ENCODE measurements around the gene ZNF618. TPM values are rescaled to one million over a fixed set of nuclear protein-coding genes. Genes with fewer than 3 reads are reported as not detected.

ZNF618 gene
- polyA plus RNA-seq, 1 of the 3 experiments (the other 2 are of a cell fraction) = 6.2 TPM

GRCh38 chr9:113941526-113941925 is 65.4 kb downstream of the ZNF618 start (continued):
- TF ChIP-seq PBX3 (IDR thresholded peaks at IDR 0.05) (no peak), FOXM1 (IDR thresholded peaks at IDR 0.05; ENCODE audit: low read depth) (no peak), SMC3 (IDR thresholded peaks at IDR 0.05; ENCODE audit: low read depth, low read length) (no peak), MXI1 (IDR thresholded peaks at IDR 0.05; ENCODE audit: low read depth, low read length) (no peak), MAX (IDR thresholded peaks at IDR 0.05; ENCODE audit: low read depth) (no peak), FOXJ3 (CRISPR knock-in tag; IDR thresholded peaks at IDR 0.05) (no peak), NFIC (IDR thresholded peaks at IDR 0.05; ENCODE audit: borderline replicate concordance) (no peak)

- no peak overlapping the region for H2AFZ ChIP-seq (ENCODE audit: low read depth)
- H3K9me3 ChIP-seq = peaks cover 19% of the 10 kb centered on the region
- no peak overlapping the region for H3K27ac ChIP-seq (ENCODE audit: low read depth in 2 of 2, low read length in 1 of 2)
- ChIA-PET CTCF (interaction anchor here (0.6 kb wide), 1 partner anchor 20 kb away, joined by 3 read pairs; no protein-coding TSS in a partner anchor), POLR2A (no interaction called here)
- H3F3A ChIP-seq (replicated peaks; ENCODE audit: insufficient read depth) = peaks cover 5% of the 10 kb centered on the region
- no peaks in the 10 kb centered on the region for H3K27me3 ChIP-seq (ENCODE audit: insufficient read depth)
- H3K36me3 ChIP-seq (replicated peaks in 1 of 2; ENCODE audit: control insufficient read depth in 1 of 2, insufficient read depth in 2 of 2, low read length in 1 of 2) = peaks cover 5 to 20% of the 10 kb centered on the region in 2 experiments
- no peaks in the 10 kb centered on the region for H3K9me2 ChIP-seq
- DNase-seq = no peak
- no peak overlapping the region for H3K4me2 ChIP-seq
- H3K4me3 ChIP-seq (ENCODE audit: low read depth in 2 of 2, low read length in 1 of 2) = no peak overlapping the region
- peaks cover 2% of the 10 kb centered on the region; the same call in 1 of the 2 replicates for H4K20me1 ChIP-seq (ENCODE audit: insufficient read depth)
- 94% methylated on average over 13 of the region's 13 CpGs for WGBS (ENCODE audit: low lambda C conversion rate)
- TF ChIP-seq MXI1 (IDR thresholded peaks at IDR 0.05; ENCODE audit: low read depth, low read length) = no peak
- TF ChIP-seq SMC3 (IDR thresholded peaks at IDR 0.05; ENCODE audit: low read depth, low read length) = no peak
- no peak for TF ChIP-seq FOXM1 (IDR thresholded peaks at IDR 0.05; ENCODE audit: low read depth)
- H3K79me2 ChIP-seq (ENCODE audit: insufficient read depth) = peaks cover 82% of the 10 kb centered on the region
- peaks cover 0 to 15% of the 10 kb centered on the region in 2 experiments; a peak in 1 of 4 replicates for H3K4me1 ChIP-seq (ENCODE audit: control insufficient read depth in 1 of 2, insufficient read depth in 2 of 2, low read depth in 1 of 2, low read length in 1 of 2)
- no peak overlapping the region for H3K9ac ChIP-seq
Observed at GRCh38 chr9:113943112-113944009, 67.3 kb downstream of the ZNF618 start.

- no peak for TF ChIP-seq POLR2AphosphoS5 (IDR thresholded peaks at IDR 0.05; ENCODE audit: low read depth, low read length)
- Histone ChIP-seq H3K9me2 (no peaks in the 10 kb centered on the region), H3K36me3 (replicated peaks in 1 of 2; ENCODE audit: control insufficient read depth in 1 of 2, insufficient read depth in 2 of 2, low read length in 1 of 2) (peaks cover 5 to 8% of the 10 kb centered on the region in 2 experiments), H3K27me3 (ENCODE audit: insufficient read depth) (no peaks in the 10 kb centered on the region), H3K27ac (ENCODE audit: low read depth in 2 of 2, low read length in 1 of 2) (no peak overlapping the region), H3K9me3 (peaks cover 7% of the 10 kb centered on the region; the same call in 1 of the 2 replicates), H3K9ac (no peak overlapping the region), H4K20me1 (ENCODE audit: insufficient read depth) (peaks cover 5% of the 10 kb centered on the region; the same call in 1 of the 2 replicates), H3K4me3 (ENCODE audit: low read depth in 2 of 2, low read length in 1 of 2) (no peak overlapping the region), H3K4me1 (ENCODE audit: control insufficient read depth in 1 of 2, insufficient read depth in 2 of 2, low read depth in 1 of 2, low read length in 1 of 2) (peaks cover 0 to 23% of the 10 kb centered on the region in 2 experiments; a peak in 1 of 4 replicates), H2AFZ (ENCODE audit: low read depth) (no peak overlapping the region), H3K79me2 (ENCODE audit: insufficient read depth) (peaks cover 67% of the 10 kb centered on the region), H3K4me2 (no peak overlapping the region), H3F3A (replicated peaks; ENCODE audit: insufficient read depth) (no peaks in the 10 kb centered on the region)
- DNase-seq = no peak
- WGBS (ENCODE audit: low lambda C conversion rate) = 93% methylated on average over 8 of the region's 8 CpGs
- ChIA-PET CTCF (interaction anchor here (1.0 kb wide), 1 partner anchor 18 kb away, joined by 3 read pairs; no protein-coding TSS in a partner anchor), POLR2A (no interaction called here)
Observed at GRCh38 chr9:113945784-113946183, 69.7 kb downstream of the ZNF618 start.
